ENCODE results near the gene GTF3C1. TPM values are rescaled to one million over a fixed set of nuclear protein-coding genes. Genes with fewer than 3 reads are reported as not detected.

The GTF3C1 gene
- total RNA-seq, 1 donor, result 101 TPM

GRCh38 chr16:27538528-27538927 lies 11.2 kb downstream of the GTF3C1 start:
- no peak for DNase-seq (ENCODE audit: low read depth)
- no peak for TF ChIP-seq CTCF (IDR thresholded peaks at IDR 0.05; ENCODE audit: insufficient read depth, low read depth, low read length)

GRCh38 chr16:27534256-27534655 lies 15.5 kb downstream of the GTF3C1 start:
- no peak overlapping the region for H3K4me3 ChIP-seq (ENCODE audit: low read depth, low read length)
- DNase-seq (ENCODE audit: low read depth), result no peak
- TF ChIP-seq CTCF (IDR thresholded peaks at IDR 0.05; ENCODE audit: insufficient read depth, low read depth, low read length), result no peak

More at GRCh38 chr16:27538528-27538927, 11.2 kb downstream of the GTF3C1 start:
- no peak overlapping the region for H3K4me3 ChIP-seq (ENCODE audit: low read depth, low read length)

GRCh38 chr16:27531826-27532800 lies 17.6 kb downstream of the GTF3C1 start:
- DNase-seq (ENCODE audit: low read depth), result no peak
- no peak for TF ChIP-seq CTCF (IDR thresholded peaks at IDR 0.05; ENCODE audit: insufficient read depth, low read depth, low read length)
- H3K4me3 ChIP-seq (ENCODE audit: low read depth, low read length), result no peak overlapping the region

GRCh38 chr16:27531186-27531585 lies 18.5 kb downstream of the GTF3C1 start:
- no peak overlapping the region for H3K4me3 ChIP-seq (ENCODE audit: low read depth, low read length)
- DNase-seq (ENCODE audit: low read depth), result no peak
- TF ChIP-seq CTCF (IDR thresholded peaks at IDR 0.05; ENCODE audit: insufficient read depth, low read depth, low read length), result no peak

- no peak for TF ChIP-seq CTCF (IDR thresholded peaks at IDR 0.05; ENCODE audit: insufficient read depth, low read depth, low read length)
- DNase-seq (ENCODE audit: low read depth), result no peak
- H3K4me3 ChIP-seq (ENCODE audit: low read depth, low read length), result no peak overlapping the region
Observed at GRCh38 chr16:27529962-27530361, 19.8 kb downstream of the GTF3C1 start.

GRCh38 chr16:27528294-27528693 lies 21.4 kb downstream of the GTF3C1 start:
- no peak for TF ChIP-seq CTCF (IDR thresholded peaks at IDR 0.05; ENCODE audit: insufficient read depth, low read depth, low read length)

More at GRCh38 chr16:27528294-27528693, 21.4 kb downstream of the GTF3C1 start:
- DNase-seq (ENCODE audit: low read depth), result no peak
- no peak overlapping the region for H3K4me3 ChIP-seq (ENCODE audit: low read depth, low read length)
